GM18907 (cell line): Measurements from ENCODE around the gene OLFML2A.

Experiments used
- ATAC-seq: cut with Tn5 transposase; IDR thresholded peaks from one replicate; pipeline ENCODE4 v1.9.1; 2021; ENCODE audit warnings: mild to moderate bottlenecking, moderate library complexity; ENCODE audit not compliant: unreplicated experiment

The OLFML2A gene

GRCh38 chr9:124852121-124852828 is 75.3 kb downstream of the OLFML2A start:
- no peak for ATAC-seq

- peak; percentile 70 for ATAC-seq
These were observed 76.0 kb downstream of the OLFML2A start, which contains the start of gene WDR38 for GRCh38 chr9:124852829-124853531. WDR38 (plus strand) TSS chr9:124853460; CDS start chr9:124853532, 72 bp downstream.

GRCh38 chr9:124853605-124854143 is 76.7 kb downstream of the OLFML2A start:
- ATAC-seq = no peak

- no peak for ATAC-seq
These were observed 77.2 kb downstream of the OLFML2A start for GRCh38 chr9:124854161-124854560.

- no peak for ATAC-seq
These were observed 77.9 kb downstream of the OLFML2A start for GRCh38 chr9:124854822-124855221.

GRCh38 chr9:124855566-124855943 is 78.6 kb downstream of the OLFML2A start:
- no peak for ATAC-seq

GRCh38 chr9:124855944-124856765 is 79.2 kb downstream of the OLFML2A start:
- ATAC-seq = no peak

GRCh38 chr9:124857533-124858162 is 80.7 kb downstream of the OLFML2A start:
- ATAC-seq = no peak

GRCh38 chr9:124858330-124859046 is 81.6 kb downstream of the OLFML2A start:
- ATAC-seq = no peak

GRCh38 chr9:124859803-124860581 is 83.1 kb downstream of the OLFML2A start:
- no peak for ATAC-seq

- no peak for ATAC-seq
These were observed 83.8 kb downstream of the OLFML2A start for GRCh38 chr9:124860582-124861341.

GRCh38 chr9:124861342-124862229 is 84.7 kb downstream of the OLFML2A start, which contains the start of the genes ARPC5L and RPL35:
ARPC5L (plus strand) TSS chr9:124862130; CDS start chr9:124869291, 7,161 bp downstream.
RPL35 (minus strand) TSS chr9:124861957; CDS start chr9:124861912, 45 bp downstream.
- peak; percentile 87 for ATAC-seq

GRCh38 chr9:124863371-124863871 is 86.5 kb downstream of the OLFML2A start:
- no peak for ATAC-seq
